Loucy (cell line): Measurements from ENCODE around the gene NIP7.

ENCODE experiments used
- CTCF ChIP-seq: fragments of 200-600 bp; sonication (generic); conservative IDR thresholded peaks from 2 replicates; pipeline ENCODE4 v1.5.1; 2014; ENCODE audit warnings: mild to moderate bottlenecking, antibody characterized with exemption, low read length
- EZH2phosphoT487 ChIP-seq: fragments of 200-600 bp; IDR thresholded peaks from 2 replicates; pipeline ENCODE4 v1.6.1; 2018; ENCODE audit warnings: antibody characterized with exemption, mild to moderate bottlenecking, moderate library complexity, borderline replicate concordance

GRCh38 chr16:69313469-69313868 lies 26.1 kb upstream of the NIP7 start:
- TF ChIP-seq CTCF = no peak
- no peak for TF ChIP-seq EZH2phosphoT487
